HG03571 (cell line): ENCODE measurements around the gene POU2AF3.
"Not testable (repeated sequence)": the region's sequence is repeated elsewhere in the genome, so short reads cannot be mapped to it uniquely, and the experiment has no call there.

ENCODE experiments used
- ATAC-seq: cut with Tn5 transposase; IDR thresholded peaks from one replicate; pipeline ENCODE4 v1.9.1; 2021; ENCODE audit not compliant: unreplicated experiment

The POU2AF3 gene

GRCh38 chr11:111298413-111299100 lies at the start of gene POU2AF3:
Gene POU2AF3, plus strand, starts transcription at chr11:111298546. Its CDS starts 36 bp downstream, at chr11:111298582.
- peak; percentile 20 for ATAC-seq

GRCh38 chr11:111250936-111251335 lies 47.4 kb upstream of the POU2AF3 start:
- ATAC-seq: no peak

GRCh38 chr11:111253131-111253530 lies 45.2 kb upstream of the POU2AF3 start:
- no peak for ATAC-seq

- ATAC-seq: no peak
Observed at GRCh38 chr11:111253630-111254029, 44.7 kb upstream of the POU2AF3 start.

GRCh38 chr11:111258046-111258445 lies 40.3 kb upstream of the POU2AF3 start:
- no peak for ATAC-seq

GRCh38 chr11:111259896-111260295 lies 38.5 kb upstream of the POU2AF3 start:
- ATAC-seq: no peak

- no peak for ATAC-seq
Observed at GRCh38 chr11:111260811-111261210, 37.5 kb upstream of the POU2AF3 start.

GRCh38 chr11:111264646-111265045 lies 33.7 kb upstream of the POU2AF3 start:
- no peak for ATAC-seq

- ATAC-seq: no peak
Observed at GRCh38 chr11:111265421-111265820, 32.9 kb upstream of the POU2AF3 start.

- not testable (repeated sequence) for ATAC-seq
Observed at GRCh38 chr11:111268303-111268702, 30.0 kb upstream of the POU2AF3 start.

- ATAC-seq: no peak
Observed at GRCh38 chr11:111269146-111269868, 29.0 kb upstream of the POU2AF3 start.

GRCh38 chr11:111272420-111272819 lies 25.9 kb upstream of the POU2AF3 start:
- no peak for ATAC-seq

- ATAC-seq: no peak
Observed at GRCh38 chr11:111282562-111283075, 15.7 kb upstream of the POU2AF3 start.

GRCh38 chr11:111283945-111284481 lies 14.3 kb upstream of the POU2AF3 start:
- no peak for ATAC-seq

GRCh38 chr11:111285189-111286091 lies 12.9 kb upstream of the POU2AF3 start:
- no peak for ATAC-seq

GRCh38 chr11:111291764-111292163 lies 6.6 kb upstream of the POU2AF3 start:
- no peak for ATAC-seq

- ATAC-seq: not testable (repeated sequence)
Observed at GRCh38 chr11:111292408-111292807, 5.9 kb upstream of the POU2AF3 start.

GRCh38 chr11:111296196-111296595 lies 2.1 kb upstream of the POU2AF3 start:
- ATAC-seq: no peak

GRCh38 chr11:111297696-111298095 lies 650 bp upstream of the POU2AF3 start:
- ATAC-seq: no peak

- ATAC-seq: peak; percentile 70
Observed at GRCh38 chr11:111299101-111300026, 1.0 kb downstream of the POU2AF3 start.
